HepG2 (cell line): ENCODE data around the gene MGAT5. TPM values are rescaled to one million over a fixed set of nuclear protein-coding genes. Genes with fewer than 3 reads are reported as not detected.

Source experiments
- ATAC-seq: fragments of 200-7000 bp; cut with Tn5 transposase; 3 replicates; pipeline ENCODE4 v1.9.1; 2020; ENCODE audit warnings: mild to moderate bottlenecking, moderate library complexity
- BruUV-seq: library from RNA; stranded (reverse); fragments of 400-500 nt; replicated peaks from 2 replicates; lab custom pipeline; 2021; lab: Mats Ljungman, UMichigan
- CTCF ChIA-PET: fragments of 300-600 bp; formaldehyde crosslinking; extraction: SDS; loops from one replicate; lab custom pipeline; 2021; ENCODE audit warnings: low total read pairs, inconsistent platforms, low intra/inter-chr PET ratio; lab: Yijun Ruan, JAX
- POLR2A ChIA-PET: fragments of 350-600 bp; sonication (Branson Sonifier 250); formaldehyde crosslinking; loops from one replicate; lab custom pipeline; 2020; ENCODE audit warnings: antibody characterized with exemption, inconsistent platforms; lab: Yijun Ruan, JAX
- DNase-seq: peaks from one replicate; pipeline ENCODE4 v3.0.0-alpha.2; 2015; ENCODE audit warnings: low spot score
- FAIRE-seq: peaks from 3 replicates; lab custom pipeline; 2011; peaks lifted over from hg19 to GRCh38; lab: Jason Lieb, UNC
- H2AFZ ChIP-seq: one replicate; pipeline ENCODE4 v1.6.1; 2011; ENCODE audit warnings: low read length, inconsistent platforms
- H3K27ac ChIP-seq: fragments of 300-600 bp; 3 replicates; pipeline ENCODE4 v1.8.0; 2011; ENCODE audit warnings: mixed run types, mild to moderate bottlenecking, mixed read lengths, low read length, inconsistent platforms; ENCODE audit not compliant: insufficient read depth; ENCODE audit errors: extremely low read length
- H3K27me3 ChIP-seq, 2 experiments: fragments of 200-600 bp in 1 of 2; 2 replicates in 1 of 2; 3 replicates in 1 of 2; pipeline versions ENCODE4 v1.6.0 to v1.8.0; 2011; ENCODE audit warnings: low read length in 2 of 2, mild to moderate bottlenecking in 2 of 2, moderate library complexity in 2 of 2, inconsistent platforms in 1 of 2; ENCODE audit not compliant: insufficient read depth in 2 of 2, control insufficient read depth in 1 of 2
- H3K36me3 ChIP-seq, 2 experiments: fragments of 200-600 bp in 1 of 2; replicated peaks in 1 of 2; 2 replicates in 1 of 2; 3 replicates in 1 of 2; pipeline versions ENCODE4 v1.5.1 to v1.8.0; 2011; ENCODE audit warnings: low read length in 2 of 2, inconsistent platforms in 1 of 2; ENCODE audit not compliant: insufficient read depth in 2 of 2, control insufficient read depth in 1 of 2
- H3K4me1 ChIP-seq: 2 replicates; pipeline ENCODE4 v1.5.1; 2012; ENCODE audit warnings: low read length, inconsistent platforms; ENCODE audit not compliant: insufficient read depth
- H3K4me2 ChIP-seq: 2 replicates; pipeline ENCODE4 v1.6.0; 2011; ENCODE audit warnings: low read depth, low read length, inconsistent platforms
- H3K4me3 ChIP-seq, 3 experiments: fragments of 200-600 bp in 1 of 3; sonication (generic), shearing (Covaris generic) in 1 of 3; replicated peaks in 1 of 3; 2 replicates each; pipeline ENCODE4 v1.5.1; 2011 to 2016; ENCODE audit warnings: low read length in 3 of 3, inconsistent platforms in 2 of 3, low read depth in 2 of 3, mild to moderate bottlenecking in 2 of 3, control low read depth in 1 of 3, mixed read lengths in 1 of 3; ENCODE audit not compliant: insufficient read depth in 1 of 3
- H3K79me2 ChIP-seq: one replicate; pipeline ENCODE4 v1.6.1; 2011; ENCODE audit warnings: low read length, inconsistent platforms; ENCODE audit not compliant: insufficient read depth
- H3K9ac ChIP-seq: 2 replicates; pipeline ENCODE4 v1.6.0; 2011; ENCODE audit warnings: mild to moderate bottlenecking, low read depth, low read length, inconsistent platforms; ENCODE audit not compliant: insufficient read depth
- H3K9me3 ChIP-seq: 2 replicates; pipeline ENCODE4 v1.5.1; 2012; ENCODE audit warnings: mild to moderate bottlenecking, low read length
- H4K20me1 ChIP-seq: 2 replicates; pipeline ENCODE4 v1.6.0; 2011; ENCODE audit warnings: inconsistent platforms, mild to moderate bottlenecking, low read length, moderate library complexity; ENCODE audit not compliant: insufficient read depth
- AHR ChIP-seq: IDR thresholded peaks from 2 replicates; pipeline ENCODE4 v1.6.1; 2018; ENCODE audit warnings: missing genetic modification reagents, missing compliant biosample characterization
- CREM ChIP-seq, 2 experiments: sonication (generic) in 1 of 2; formaldehyde crosslinking in 1 of 2; IDR thresholded peaks; 2 replicates each; pipeline versions ENCODE4 v1.4.0 to v1.6.1; 2016 to 2020; ENCODE audit warnings: antibody characterized with exemption in 1 of 2, mild to moderate bottlenecking in 1 of 2, missing genetic modification reagents in 1 of 2
- FIP1L1 ChIP-seq: fragments of 200-400 bp; formaldehyde crosslinking; IDR thresholded peaks from 2 replicates; pipeline ENCODE4 v1.6.1; 2018; ENCODE audit warnings: low read depth, mild to moderate bottlenecking, low read length, moderate library complexity, borderline replicate concordance; ENCODE audit not compliant: insufficient read depth
- IKZF1 ChIP-seq: fragments of 450-650 bp; IDR thresholded peaks from 2 replicates; pipeline ENCODE4 v1.7.1; 2016
- KMT2A ChIP-seq: sonication (generic); formaldehyde crosslinking; IDR thresholded peaks from 2 replicates; pipeline ENCODE4 v1.4.0; 2020; ENCODE audit warnings: missing genetic modification reagents
- NFKB2 ChIP-seq: sonication (generic); formaldehyde crosslinking; IDR thresholded peaks from 2 replicates; pipeline ENCODE4 v1.4.0; 2020; ENCODE audit warnings: missing genetic modification reagents, borderline replicate concordance
- SNAPC2 ChIP-seq: sonication (generic); formaldehyde crosslinking; IDR thresholded peaks from 2 replicates; pipeline ENCODE4 v1.8.1; 2022; ENCODE audit warnings: mild to moderate bottlenecking, missing genetic modification reagents
- XRCC5 ChIP-seq: fragments of 200-400 bp; formaldehyde crosslinking; optimal IDR thresholded peaks from 2 replicates; pipeline ENCODE3; 2017; ENCODE audit warnings: mild to moderate bottlenecking, low read length
- ZNF282 ChIP-seq: fragments of 450-650 bp; IDR thresholded peaks from 2 replicates; pipeline ENCODE4 v1.6.1; 2018; ENCODE audit not compliant: partially characterized antibody
- ZNF484 ChIP-seq: sonication (generic); formaldehyde crosslinking; IDR thresholded peaks from 2 replicates; pipeline ENCODE4 v1.5.1; 2020; ENCODE audit warnings: mild to moderate bottlenecking, low read depth, missing genetic modification reagents, borderline replicate concordance
- ZNF556 ChIP-seq: sonication (generic); formaldehyde crosslinking; IDR thresholded peaks from 2 replicates; pipeline ENCODE4 v1.4.0; 2020; ENCODE audit warnings: mild to moderate bottlenecking, missing genetic modification reagents, borderline replicate concordance
- ZNF713 ChIP-seq: sonication (generic); formaldehyde crosslinking; IDR thresholded peaks from 2 replicates; pipeline ENCODE4 v1.4.0; 2020; ENCODE audit warnings: mild to moderate bottlenecking, missing genetic modification reagents
- WGBS: methylation state at CpG from one replicate; pipeline ENCODE4 v1.1.6; 2017; ENCODE audit warnings: low lambda C conversion rate; 5-methylcytosine and 5-hydroxymethylcytosine counted together
- in situ Hi-C: cut with HindIII; loops from 2 replicates; pipeline ENCODE4 v1.10.0; 2017; ENCODE audit warnings: low pct_unique_long_range_greater_than_20kb; ENCODE audit not compliant: extremely low pct_ligation_motif_present
- intact Hi-C: fragments of 100-400 bp; cut with micrococcal nuclease; formaldehyde crosslinking; loops from one replicate; pipeline ENCODE4 v1.10.0; 2022; ENCODE audit not compliant: unreplicated experiment
- polyA plus RNA-seq, 8 experiments: library from polyadenylated mRNA; depleted of rRNA in 3 of 8; stranded (reverse) in 7 of 8; unstranded in 1 of 8; fragments of >200 nt; fragmentation: Illumina TruSeq in 4 of 8; extraction: Trizol in 4 of 8; gene quantifications; 2 replicates each; pipeline versions ENCODE4 v1.2.1 to v1.2.3, GENCODE V29; 2011 to 2016; ENCODE audit warnings: low read depth in 4 of 8, missing spikeins in 1 of 8, mixed read lengths in 1 of 8; ENCODE audit not compliant: insufficient read depth in 1 of 8
- total RNA-seq, 5 experiments: library from RNA; depleted of rRNA; stranded (reverse); fragments of >200 nt; fragmentation: Illumina TruSeq; extraction: Trizol; gene quantifications; 2 replicates each; pipeline ENCODE4 v1.2.3, GENCODE V29; 2016; ENCODE audit warnings: low read depth in 1 of 5
- TF ChIP-seq, protein P1 (sequence below): sonication (generic); formaldehyde crosslinking; IDR thresholded peaks from 2 replicates; pipeline ENCODE4 v1.5.0; 2020; ENCODE audit warnings: missing genetic modification reagents
- TF ChIP-seq, protein P2 (sequence below): sonication (generic); formaldehyde crosslinking; conservative IDR thresholded peaks from 2 replicates; pipeline ENCODE4 v1.4.0; 2020; ENCODE audit warnings: missing genetic modification reagents
- TF ChIP-seq, protein P3 (sequence below): sonication (generic); formaldehyde crosslinking; IDR thresholded peaks from 2 replicates; pipeline ENCODE4 v1.5.0; 2020; ENCODE audit warnings: missing genetic modification reagents, mild to moderate bottlenecking, borderline replicate concordance
- TF ChIP-seq, protein P4 (sequence below): sonication (generic); formaldehyde crosslinking; IDR thresholded peaks from 2 replicates; pipeline ENCODE4 v1.8.0; 2022; ENCODE audit warnings: missing genetic modification reagents, low read depth, mild to moderate bottlenecking, borderline replicate concordance
- TF ChIP-seq, protein P5 (sequence below): IDR thresholded peaks from 2 replicates; pipeline ENCODE4 v1.6.1; 2016; ENCODE audit warnings: low read depth, borderline replicate concordance
- TF ChIP-seq, protein P6 (sequence below): sonication (generic); formaldehyde crosslinking; IDR thresholded peaks from 2 replicates; pipeline ENCODE4 v1.4.0; 2020; ENCODE audit warnings: mild to moderate bottlenecking, missing genetic modification reagents

Gene MGAT5
- total and polyA plus RNA-seq, 2 of the 13 experiments (the other 11 are each of a cell fraction or from before 2014, with no cell fraction given), result 33.1 to 60.2 TPM

DNA sequence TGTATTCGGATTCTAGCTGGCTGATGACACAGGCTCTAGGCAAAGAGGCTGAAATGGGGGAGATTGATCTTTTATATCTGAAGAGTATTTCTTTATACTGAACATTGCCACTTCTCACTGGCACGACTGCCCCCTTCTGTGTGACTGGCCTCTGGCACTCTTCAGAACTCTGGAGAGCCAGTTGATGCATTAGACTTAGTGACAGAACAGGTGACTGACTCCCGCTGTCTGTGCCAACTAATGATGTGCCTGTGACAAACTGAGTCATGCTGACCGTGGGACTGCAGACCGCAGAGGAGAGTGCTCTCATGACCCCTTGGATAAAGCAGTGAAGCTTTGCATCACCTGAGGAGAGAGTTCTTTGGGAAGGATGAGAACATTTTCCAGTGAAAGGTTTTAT is 14.4 kb downstream of the MGAT5 start:
- H3K79me2 ChIP-seq, result no peaks in the 10 kb centered on the region
- no peak for ATAC-seq
- H3K27me3 ChIP-seq, result no peaks in the 10 kb centered on the region
- DNase-seq, result no peak
- peaks cover 7 to 29% of the 10 kb centered on the region in 2 experiments for H3K36me3 ChIP-seq
- no peak overlapping the region for H3K27ac ChIP-seq
- no peak overlapping the region for H2AFZ ChIP-seq
- no peak overlapping the region for H3K4me2 ChIP-seq
- BruUV-seq, result no TSS peak
- H3K9ac ChIP-seq, result no peak overlapping the region
- no peaks in the 10 kb centered on the region for H3K4me1 ChIP-seq
- in situ Hi-C loops, result no loop called here
- H4K20me1 ChIP-seq, result no peaks in the 10 kb centered on the region
- no peaks in the 10 kb centered on the region for H3K9me3 ChIP-seq
- WGBS, result 99% methylated on average over 5 of the region's 5 CpGs
- CTCF ChIA-PET, result no interaction called here
- TF ChIP-seq, protein P1, sequence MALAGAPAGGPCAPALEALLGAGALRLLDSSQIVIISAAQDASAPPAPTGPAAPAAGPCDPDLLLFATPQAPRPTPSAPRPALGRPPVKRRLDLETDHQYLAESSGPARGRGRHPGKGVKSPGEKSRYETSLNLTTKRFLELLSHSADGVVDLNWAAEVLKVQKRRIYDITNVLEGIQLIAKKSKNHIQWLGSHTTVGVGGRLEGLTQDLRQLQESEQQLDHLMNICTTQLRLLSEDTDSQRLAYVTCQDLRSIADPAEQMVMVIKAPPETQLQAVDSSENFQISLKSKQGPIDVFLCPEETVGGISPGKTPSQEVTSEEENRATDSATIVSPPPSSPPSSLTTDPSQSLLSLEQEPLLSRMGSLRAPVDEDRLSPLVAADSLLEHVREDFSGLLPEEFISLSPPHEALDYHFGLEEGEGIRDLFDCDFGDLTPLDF, result no peak
- TF ChIP-seq AHR (CRISPR knock-in tag), result no peak
- TF ChIP-seq ZNF556, result no peak
- TF ChIP-seq, protein P2, sequence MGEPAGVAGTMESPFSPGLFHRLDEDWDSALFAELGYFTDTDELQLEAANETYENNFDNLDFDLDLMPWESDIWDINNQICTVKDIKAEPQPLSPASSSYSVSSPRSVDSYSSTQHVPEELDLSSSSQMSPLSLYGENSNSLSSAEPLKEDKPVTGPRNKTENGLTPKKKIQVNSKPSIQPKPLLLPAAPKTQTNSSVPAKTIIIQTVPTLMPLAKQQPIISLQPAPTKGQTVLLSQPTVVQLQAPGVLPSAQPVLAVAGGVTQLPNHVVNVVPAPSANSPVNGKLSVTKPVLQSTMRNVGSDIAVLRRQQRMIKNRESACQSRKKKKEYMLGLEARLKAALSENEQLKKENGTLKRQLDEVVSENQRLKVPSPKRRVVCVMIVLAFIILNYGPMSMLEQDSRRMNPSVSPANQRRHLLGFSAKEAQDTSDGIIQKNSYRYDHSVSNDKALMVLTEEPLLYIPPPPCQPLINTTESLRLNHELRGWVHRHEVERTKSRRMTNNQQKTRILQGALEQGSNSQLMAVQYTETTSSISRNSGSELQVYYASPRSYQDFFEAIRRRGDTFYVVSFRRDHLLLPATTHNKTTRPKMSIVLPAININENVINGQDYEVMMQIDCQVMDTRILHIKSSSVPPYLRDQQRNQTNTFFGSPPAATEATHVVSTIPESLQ (CRISPR knock-in tag), result no peak
- TF ChIP-seq KMT2A (CRISPR knock-in tag), result no peak
- no peak for TF ChIP-seq ZNF282
- TF ChIP-seq, protein P3, sequence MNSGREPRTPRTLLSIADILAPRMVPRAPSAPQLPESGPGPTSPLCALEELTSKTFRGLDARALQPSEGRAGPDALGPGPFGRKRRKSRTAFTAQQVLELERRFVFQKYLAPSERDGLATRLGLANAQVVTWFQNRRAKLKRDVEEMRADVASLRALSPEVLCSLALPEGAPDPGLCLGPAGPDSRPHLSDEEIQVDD (CRISPR knock-in tag), result no peak
- no peak for TF ChIP-seq ZNF484 (CRISPR knock-in tag)
- TF ChIP-seq, protein P4, sequence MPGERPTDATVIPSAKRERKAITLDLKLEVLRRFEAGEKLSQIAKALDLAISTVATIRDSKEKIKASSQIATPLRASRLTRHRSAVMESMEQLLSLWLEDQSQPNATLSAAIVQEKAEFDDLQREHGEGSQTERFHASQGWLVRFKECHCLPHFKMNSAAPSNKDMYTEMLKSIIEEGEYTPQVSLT (CRISPR knock-in tag), result no peak
- TF ChIP-seq XRCC5, result no peak
- TF ChIP-seq, protein P5, sequence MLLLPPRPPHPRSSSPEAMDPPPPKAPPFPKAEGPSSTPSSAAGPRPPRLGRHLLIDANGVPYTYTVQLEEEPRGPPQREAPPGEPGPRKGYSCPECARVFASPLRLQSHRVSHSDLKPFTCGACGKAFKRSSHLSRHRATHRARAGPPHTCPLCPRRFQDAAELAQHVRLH (CRISPR knock-in tag), result no peak
- no peak for TF ChIP-seq CREM (IDR thresholded peaks at IDR 0.05)
- no peak for TF ChIP-seq CREM (CRISPR knock-in tag; IDR thresholded peaks at IDR 0.05)
- TF ChIP-seq SNAPC2 (CRISPR knock-in tag), result no peak
- no peak for TF ChIP-seq NFKB2
- TF ChIP-seq, protein P6, sequence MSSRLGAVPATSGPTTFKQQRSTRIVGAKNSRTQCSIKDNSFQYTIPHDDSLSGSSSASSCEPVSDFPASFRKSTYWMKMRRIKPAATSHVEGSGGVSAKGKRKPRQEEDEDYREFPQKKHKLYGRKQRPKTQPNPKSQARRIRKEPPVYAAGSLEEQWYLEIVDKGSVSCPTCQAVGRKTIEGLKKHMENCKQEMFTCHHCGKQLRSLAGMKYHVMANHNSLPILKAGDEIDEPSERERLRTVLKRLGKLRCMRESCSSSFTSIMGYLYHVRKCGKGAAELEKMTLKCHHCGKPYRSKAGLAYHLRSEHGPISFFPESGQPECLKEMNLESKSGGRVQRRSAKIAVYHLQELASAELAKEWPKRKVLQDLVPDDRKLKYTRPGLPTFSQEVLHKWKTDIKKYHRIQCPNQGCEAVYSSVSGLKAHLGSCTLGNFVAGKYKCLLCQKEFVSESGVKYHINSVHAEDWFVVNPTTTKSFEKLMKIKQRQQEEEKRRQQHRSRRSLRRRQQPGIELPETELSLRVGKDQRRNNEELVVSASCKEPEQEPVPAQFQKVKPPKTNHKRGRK (CRISPR knock-in tag), result no peak
- TF ChIP-seq ZNF713 (CRISPR knock-in tag), result no peak
- TF ChIP-seq FIP1L1, result no peak
- TF ChIP-seq IKZF1, result no peak
- H3K4me3 ChIP-seq, result no peak overlapping the region
- POLR2A ChIA-PET, result no interaction called here
- intact Hi-C loops, result no loop called here
- FAIRE-seq, result no peak
